ENCODE data around the gene POLG. TPM values are rescaled to one million over a fixed set of nuclear protein-coding genes. Genes with fewer than 3 reads are reported as not detected.

The POLG gene
- total and polyA plus RNA-seq, 9 donors, result 19.8 to 52.0 (median 42.8) TPM

DNA sequence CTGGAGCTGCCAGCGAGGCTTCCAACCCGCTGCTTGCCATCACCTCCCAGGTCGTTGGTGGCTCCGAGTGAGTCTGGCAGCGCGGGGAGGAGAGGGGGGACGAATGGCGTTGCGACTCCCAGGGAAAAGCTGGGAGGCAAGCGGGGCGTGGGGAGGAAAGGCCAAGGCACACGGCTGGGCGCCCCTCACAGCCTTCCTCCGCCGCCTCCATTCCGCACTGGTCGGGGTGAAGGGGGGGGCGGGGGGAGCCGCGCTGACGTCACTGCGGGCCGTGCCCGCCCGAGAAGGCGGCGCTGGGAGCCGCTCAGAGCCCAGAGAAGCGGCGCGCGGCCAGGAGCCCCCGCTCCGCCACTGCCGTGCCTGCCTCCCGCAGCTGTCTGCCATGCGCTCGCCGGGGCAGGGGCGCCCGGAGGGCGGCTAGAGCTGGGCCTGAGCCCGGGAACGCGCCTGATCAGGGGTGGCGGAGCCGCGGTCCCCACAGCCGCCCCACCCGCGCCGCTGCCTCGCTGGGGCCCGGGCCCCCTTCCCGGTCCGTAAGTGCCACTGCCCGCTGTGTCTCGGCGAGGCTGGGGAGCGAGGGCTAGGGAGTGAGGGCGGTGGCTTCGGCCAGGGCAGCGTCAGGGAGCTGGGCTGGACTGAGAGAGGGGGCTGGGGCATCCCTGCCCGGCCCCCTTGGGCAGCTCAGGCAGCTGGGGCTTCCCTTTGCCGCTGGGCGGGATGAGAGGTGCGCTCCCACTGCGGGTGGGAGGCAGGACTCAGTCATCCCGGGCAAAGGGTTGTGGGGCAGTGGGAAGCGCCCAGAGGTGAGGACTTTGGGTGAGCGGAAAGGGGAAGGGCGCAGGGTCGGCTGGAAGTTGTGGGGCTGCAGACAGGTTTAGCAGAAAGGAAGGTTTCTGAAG lies 27.8 kb upstream of the POLG start:
- intact Hi-C loops (cut with DNase I), result no loop called here
- H3K27ac ChIP-seq, result no peak overlapping the region
- WGBS, 3 donors, result 1 to 3% (median 2%) methylated on average over 59 to 73 of the region's 73 CpGs

GRCh38 chr15:89361451-89362202 lies 27.0 kb upstream of the POLG start:
- Histone ChIP-seq H3K9me3 (no peaks in the 10 kb centered on the region), H3K36me3 (no peaks in the 10 kb centered on the region), H3K4me3 (no peak overlapping the region), H3K27ac (no peak overlapping the region), H3K27me3 (no peaks in the 10 kb centered on the region), H3K4me1 (ENCODE audit: insufficient read depth) (peaks cover 6% of the 10 kb centered on the region)
- 6 to 11% (median 8%) methylated on average over 38 to 41 of the region's 41 CpGs for WGBS, 3 donors
- intact Hi-C loops (cut with DNase I), result loop anchor here in 2 of 4 donors (2.0 kb wide), 2 partner anchors 67 to 69 kb away; no protein-coding TSS in a partner anchor
- peak; percentile 42 to 80 (median 70) for DNase-seq
- TF ChIP-seq EP300 (IDR thresholded peaks at IDR 0.05) (no peak), POLR2A (IDR thresholded peaks at IDR 0.05) (no peak), CTCF (IDR thresholded peaks at IDR 0.05) (no peak)

More for the DNA sequence above, 27.8 kb upstream of the POLG start:
- no peaks in the 10 kb centered on the region for H3K9me3 ChIP-seq
- no peak overlapping the region for H3K4me3 ChIP-seq
- no peak for DNase-seq
- no peak for TF ChIP-seq CTCF (IDR thresholded peaks at IDR 0.05)
- TF ChIP-seq POLR2A (IDR thresholded peaks at IDR 0.05), result no peak
- TF ChIP-seq EP300 (IDR thresholded peaks at IDR 0.05), result no peak
- H3K4me1 ChIP-seq (ENCODE audit: insufficient read depth), result peaks cover 6% of the 10 kb centered on the region
- H3K27me3 ChIP-seq, result no peaks in the 10 kb centered on the region
- H3K36me3 ChIP-seq, result no peaks in the 10 kb centered on the region

- Histone ChIP-seq H3K4me3 (no peak overlapping the region), H3K36me3 (no peaks in the 10 kb centered on the region), H3K27ac (no peak overlapping the region), H3K4me1 (ENCODE audit: insufficient read depth) (peaks cover 6% of the 10 kb centered on the region), H3K9me3 (no peaks in the 10 kb centered on the region), H3K27me3 (no peaks in the 10 kb centered on the region)
- TF ChIP-seq POLR2A (IDR thresholded peaks at IDR 0.05), result no peak
- WGBS, 3 donors, result 3 to 6% (median 4%) methylated on average over 31 of the region's 31 CpGs
- DNase-seq, result no peak
- intact Hi-C loops (cut with DNase I), result loop anchor here in 2 of 4 donors (2.0 kb wide), 2 partner anchors 68 to 70 kb away; no protein-coding TSS in a partner anchor
These were observed 25.8 kb upstream of the POLG start for GRCh38 chr15:89360294-89360971.

- no peaks in the 10 kb centered on the region for H3K27me3 ChIP-seq
- DNase-seq, result no peak
- intact Hi-C loops (cut with DNase I), result loop anchor here (2.0 kb wide), 2 partner anchors 69 to 71 kb away; no protein-coding TSS in a partner anchor
- no peak overlapping the region for H3K27ac ChIP-seq
- H3K9me3 ChIP-seq, result no peaks in the 10 kb centered on the region
- peaks cover 6% of the 10 kb centered on the region for H3K4me1 ChIP-seq (ENCODE audit: insufficient read depth)
- WGBS, 3 donors, result 6 to 7% (median 7%) methylated on average over 8 to 32 of the region's 32 CpGs
- TF ChIP-seq POLR2A (IDR thresholded peaks at IDR 0.05) (no peak), EP300 (IDR thresholded peaks at IDR 0.05) (no peak), CTCF (IDR thresholded peaks at IDR 0.05) (no peak)
- no peaks in the 10 kb centered on the region for H3K36me3 ChIP-seq
- no peak overlapping the region for H3K4me3 ChIP-seq
These were observed 25.1 kb upstream of the POLG start for GRCh38 chr15:89359471-89360293.
